Measurements from ENCODE around the gene ICAM4.

ICAM4 gene

DNA sequence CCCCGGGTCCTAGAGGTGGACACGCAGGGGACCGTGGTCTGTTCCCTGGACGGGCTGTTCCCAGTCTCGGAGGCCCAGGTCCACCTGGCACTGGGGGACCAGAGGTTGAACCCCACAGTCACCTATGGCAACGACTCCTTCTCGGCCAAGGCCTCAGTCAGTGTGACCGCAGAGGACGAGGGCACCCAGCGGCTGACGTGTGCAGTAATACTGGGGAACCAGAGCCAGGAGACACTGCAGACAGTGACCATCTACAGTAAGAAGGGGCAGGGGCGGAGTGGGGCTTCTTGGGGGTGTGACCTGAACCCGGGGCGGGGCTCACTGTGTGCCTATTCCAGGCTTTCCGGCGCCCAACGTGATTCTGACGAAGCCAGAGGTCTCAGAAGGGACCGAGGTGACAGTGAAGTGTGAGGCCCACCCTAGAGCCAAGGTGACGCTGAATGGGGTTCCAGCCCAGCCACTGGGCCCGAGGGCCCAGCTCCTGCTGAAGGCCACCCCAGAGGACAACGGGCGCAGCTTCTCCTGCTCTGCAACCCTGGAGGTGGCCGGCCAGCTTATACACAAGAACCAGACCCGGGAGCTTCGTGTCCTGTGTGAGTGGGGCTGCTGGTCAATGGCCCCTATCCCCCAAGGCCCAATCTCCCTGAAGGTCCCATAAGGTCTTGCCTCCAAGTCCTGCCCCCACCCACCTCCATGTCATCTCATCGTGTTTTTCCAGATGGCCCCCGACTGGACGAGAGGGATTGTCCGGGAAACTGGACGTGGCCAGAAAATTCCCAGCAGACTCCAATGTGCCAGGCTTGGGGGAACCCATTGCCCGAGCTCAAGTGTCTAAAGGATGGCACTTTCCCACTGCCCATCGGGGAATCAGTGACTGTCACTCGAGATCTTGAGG lies 2.4 kb upstream of the ICAM4 start:
- Histone ChIP-seq H3K4me2 (ENCODE audit: low read depth, low read length) (no peak overlapping the region), H3K36me3 (replicated peaks; ENCODE audit: insufficient read depth, low read length) (no peaks in the 10 kb centered on the region), H3K27me3 (replicated peaks; ENCODE audit: insufficient read depth, low read length) (peaks cover under 1% of the 10 kb centered on the region; the same call in 1 of the 2 replicates), H3F3A (ENCODE audit: insufficient read depth, low read length) (peaks cover 5% of the 10 kb centered on the region), H3K4me1 (ENCODE audit: low read length) (peaks cover 13% of the 10 kb centered on the region), H3K27ac (ENCODE audit: low read length) (no peak overlapping the region), H3K9me2 (replicated peaks; ENCODE audit: insufficient read depth, low read length) (no peaks in the 10 kb centered on the region), H3K9ac (ENCODE audit: low read length) (no peak overlapping the region), H3K9me3 (replicated peaks; ENCODE audit: insufficient read depth, low read length) (no peaks in the 10 kb centered on the region), H4K20me1 (ENCODE audit: insufficient read depth, low read length) (no peaks in the 10 kb centered on the region), H2AFZ (ENCODE audit: low read length) (no peak overlapping the region), H3K4me3 (ENCODE audit: low read length) (no peak overlapping the region), H3K79me2 (ENCODE audit: low read length) (no peaks in the 10 kb centered on the region)
- DNase-seq, result no peak
- TF ChIP-seq EZH2phosphoT487 (IDR thresholded peaks at IDR 0.05; ENCODE audit: low read length) (no peak), EZH2 (optimal IDR thresholded peaks at IDR 0.05; ENCODE audit: low read depth, low read length) (no peak)
- TF ChIP-seq, protein P1, sequence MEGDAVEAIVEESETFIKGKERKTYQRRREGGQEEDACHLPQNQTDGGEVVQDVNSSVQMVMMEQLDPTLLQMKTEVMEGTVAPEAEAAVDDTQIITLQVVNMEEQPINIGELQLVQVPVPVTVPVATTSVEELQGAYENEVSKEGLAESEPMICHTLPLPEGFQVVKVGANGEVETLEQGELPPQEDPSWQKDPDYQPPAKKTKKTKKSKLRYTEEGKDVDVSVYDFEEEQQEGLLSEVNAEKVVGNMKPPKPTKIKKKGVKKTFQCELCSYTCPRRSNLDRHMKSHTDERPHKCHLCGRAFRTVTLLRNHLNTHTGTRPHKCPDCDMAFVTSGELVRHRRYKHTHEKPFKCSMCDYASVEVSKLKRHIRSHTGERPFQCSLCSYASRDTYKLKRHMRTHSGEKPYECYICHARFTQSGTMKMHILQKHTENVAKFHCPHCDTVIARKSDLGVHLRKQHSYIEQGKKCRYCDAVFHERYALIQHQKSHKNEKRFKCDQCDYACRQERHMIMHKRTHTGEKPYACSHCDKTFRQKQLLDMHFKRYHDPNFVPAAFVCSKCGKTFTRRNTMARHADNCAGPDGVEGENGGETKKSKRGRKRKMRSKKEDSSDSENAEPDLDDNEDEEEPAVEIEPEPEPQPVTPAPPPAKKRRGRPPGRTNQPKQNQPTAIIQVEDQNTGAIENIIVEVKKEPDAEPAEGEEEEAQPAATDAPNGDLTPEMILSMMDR (IDR thresholded peaks at IDR 0.05; ENCODE audit: low read length), result no peak

DNA sequence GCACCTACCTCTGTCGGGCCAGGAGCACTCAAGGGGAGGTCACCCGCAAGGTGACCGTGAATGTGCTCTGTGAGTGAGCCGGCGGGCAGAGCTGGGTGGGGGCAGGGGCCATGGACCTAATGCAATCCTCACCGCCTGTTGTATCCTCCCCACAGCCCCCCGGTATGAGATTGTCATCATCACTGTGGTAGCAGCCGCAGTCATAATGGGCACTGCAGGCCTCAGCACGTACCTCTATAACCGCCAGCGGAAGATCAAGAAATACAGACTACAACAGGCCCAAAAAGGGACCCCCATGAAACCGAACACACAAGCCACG lies 1.8 kb upstream of the ICAM4 start:
- H3K9me2 ChIP-seq (replicated peaks; ENCODE audit: insufficient read depth, low read length), result no peaks in the 10 kb centered on the region
- no peak overlapping the region for H3K9ac ChIP-seq (ENCODE audit: low read length)
- H2AFZ ChIP-seq (ENCODE audit: low read length), result no peak overlapping the region
- H3K9me3 ChIP-seq (replicated peaks; ENCODE audit: insufficient read depth, low read length), result no peaks in the 10 kb centered on the region
- peaks cover 7% of the 10 kb centered on the region for H3K27me3 ChIP-seq (replicated peaks; ENCODE audit: insufficient read depth, low read length)
- H3K4me3 ChIP-seq (ENCODE audit: low read length), result no peak overlapping the region
- no peak overlapping the region for H3K27ac ChIP-seq (ENCODE audit: low read length)
- no peak for DNase-seq
- TF ChIP-seq, protein P1 (IDR thresholded peaks at IDR 0.05; ENCODE audit: low read length), result no peak
- TF ChIP-seq EZH2 (optimal IDR thresholded peaks at IDR 0.05; ENCODE audit: low read depth, low read length), result no peak
- no peak for TF ChIP-seq EZH2phosphoT487 (IDR thresholded peaks at IDR 0.05; ENCODE audit: low read length)
- H3K4me1 ChIP-seq (ENCODE audit: low read length), result peaks cover 15% of the 10 kb centered on the region
- peaks cover 5% of the 10 kb centered on the region for H3F3A ChIP-seq (ENCODE audit: insufficient read depth, low read length)
- no peaks in the 10 kb centered on the region for H3K79me2 ChIP-seq (ENCODE audit: low read length)
- H4K20me1 ChIP-seq (ENCODE audit: insufficient read depth, low read length), result no peaks in the 10 kb centered on the region
- H3K4me2 ChIP-seq (ENCODE audit: low read depth, low read length), result no peak overlapping the region
- H3K36me3 ChIP-seq (replicated peaks; ENCODE audit: insufficient read depth, low read length), result no peaks in the 10 kb centered on the region

- no peak overlapping the region for H3K9ac ChIP-seq (ENCODE audit: low read length)
- no peaks in the 10 kb centered on the region for H3K9me3 ChIP-seq (replicated peaks; ENCODE audit: insufficient read depth, low read length)
- no peak overlapping the region for H2AFZ ChIP-seq (ENCODE audit: low read length)
- H3K36me3 ChIP-seq (replicated peaks; ENCODE audit: insufficient read depth, low read length), result no peaks in the 10 kb centered on the region
- H3K4me1 ChIP-seq (ENCODE audit: low read length), result peaks cover 18% of the 10 kb centered on the region
- H3K9me2 ChIP-seq (replicated peaks; ENCODE audit: insufficient read depth, low read length), result no peaks in the 10 kb centered on the region
- H3K79me2 ChIP-seq (ENCODE audit: low read length), result no peaks in the 10 kb centered on the region
- no peak for TF ChIP-seq EZH2 (optimal IDR thresholded peaks at IDR 0.05; ENCODE audit: low read depth, low read length)
- TF ChIP-seq, protein P1 (IDR thresholded peaks at IDR 0.05; ENCODE audit: low read length), result no peak
- TF ChIP-seq EZH2phosphoT487 (IDR thresholded peaks at IDR 0.05; ENCODE audit: low read length), result no peak
- DNase-seq, result no peak
- peaks cover 5% of the 10 kb centered on the region for H3F3A ChIP-seq (ENCODE audit: insufficient read depth, low read length)
- H3K4me3 ChIP-seq (ENCODE audit: low read length), result no peak overlapping the region
- H3K4me2 ChIP-seq (ENCODE audit: low read depth, low read length), result no peak overlapping the region
- H3K27me3 ChIP-seq (replicated peaks; ENCODE audit: insufficient read depth, low read length), result peaks cover 12% of the 10 kb centered on the region
- H4K20me1 ChIP-seq (ENCODE audit: insufficient read depth, low read length), result no peaks in the 10 kb centered on the region
- H3K27ac ChIP-seq (ENCODE audit: low read length), result no peak overlapping the region
Measured at GRCh38 chr19:10285393-10285792, 1.4 kb upstream of the ICAM4 start.

Measured in MM.1S (cell line).